HG03196 (cell line): ENCODE results near the gene INSL3.
A peak's percentile ranks its signal among the peaks of the same experiment; 100 is the strongest.

Source experiments
- ATAC-seq: cut with Tn5 transposase; IDR thresholded peaks from one replicate; pipeline ENCODE4 v1.9.1; 2021; ENCODE audit not compliant: unreplicated experiment

INSL3 gene

DNA sequence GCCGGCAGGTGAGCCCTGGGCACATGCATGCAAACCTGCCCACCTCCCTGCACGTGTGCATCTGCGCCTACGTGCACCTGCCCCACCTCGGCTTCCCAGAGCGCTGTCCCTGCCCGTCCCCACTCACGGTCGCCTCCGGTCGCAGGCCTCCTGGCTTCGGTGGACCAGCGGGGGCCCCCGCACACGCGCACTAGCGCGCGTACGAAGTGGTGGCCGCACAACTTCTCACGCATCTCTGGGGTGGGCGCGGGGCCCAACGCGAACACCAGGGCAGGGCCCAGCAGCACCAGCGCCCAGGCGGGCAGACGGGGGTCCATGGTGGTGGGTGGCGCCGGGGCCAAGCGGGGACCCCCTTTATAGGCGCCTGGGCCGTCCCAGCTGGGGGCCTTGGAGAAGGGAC, at the start of gene INSL3:
INSL3 (minus strand) TSS at position 330 of the 400 bp plus-strand sequence; CDS start at position 317, 13 bp downstream.
- no peak for ATAC-seq

DNA sequence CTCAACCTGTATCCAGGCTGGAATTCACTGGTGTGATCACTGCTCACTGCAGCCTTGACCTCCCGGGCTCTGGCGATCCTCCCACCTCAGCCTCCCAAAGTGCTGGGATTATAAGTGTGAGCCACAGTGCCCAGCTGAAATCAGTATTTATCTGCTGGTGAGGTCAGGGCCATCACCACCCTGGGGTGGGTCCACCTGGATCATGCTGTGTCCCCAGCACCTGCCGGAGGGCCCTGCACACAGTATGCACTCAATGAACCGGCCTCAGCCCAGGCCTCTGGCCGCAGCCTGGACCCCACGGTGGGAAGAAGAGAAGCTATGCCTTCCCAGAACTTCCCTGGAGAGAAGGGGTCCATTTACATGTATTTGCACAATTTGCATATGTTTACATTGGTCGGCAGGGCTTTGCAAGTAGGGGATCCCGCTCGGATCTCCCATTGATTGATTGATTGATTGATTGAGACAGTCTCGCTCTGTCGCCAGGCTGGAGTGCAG, 47.8 kb upstream of the INSL3 start:
- no peak for ATAC-seq

DNA sequence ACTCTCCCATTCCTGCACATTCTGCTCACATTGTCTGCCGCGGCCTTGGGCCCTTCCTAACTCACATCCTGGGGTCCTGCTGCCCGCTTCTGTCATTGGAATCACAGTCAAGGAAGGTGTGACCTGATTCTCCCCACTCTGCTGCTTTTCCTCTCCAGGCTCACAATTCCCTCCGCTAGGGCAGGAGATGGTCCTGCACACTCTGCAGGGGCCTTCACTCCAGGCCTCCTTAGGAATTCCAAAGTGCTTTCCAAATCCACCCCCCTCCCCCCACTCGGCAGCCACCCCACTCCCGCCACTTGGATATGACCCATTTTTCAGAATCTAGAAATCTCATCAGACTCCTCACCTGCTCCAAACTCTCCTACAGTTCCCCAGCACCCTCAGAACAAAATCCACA, 47.4 kb upstream of the INSL3 start:
- ATAC-seq, result no peak

DNA sequence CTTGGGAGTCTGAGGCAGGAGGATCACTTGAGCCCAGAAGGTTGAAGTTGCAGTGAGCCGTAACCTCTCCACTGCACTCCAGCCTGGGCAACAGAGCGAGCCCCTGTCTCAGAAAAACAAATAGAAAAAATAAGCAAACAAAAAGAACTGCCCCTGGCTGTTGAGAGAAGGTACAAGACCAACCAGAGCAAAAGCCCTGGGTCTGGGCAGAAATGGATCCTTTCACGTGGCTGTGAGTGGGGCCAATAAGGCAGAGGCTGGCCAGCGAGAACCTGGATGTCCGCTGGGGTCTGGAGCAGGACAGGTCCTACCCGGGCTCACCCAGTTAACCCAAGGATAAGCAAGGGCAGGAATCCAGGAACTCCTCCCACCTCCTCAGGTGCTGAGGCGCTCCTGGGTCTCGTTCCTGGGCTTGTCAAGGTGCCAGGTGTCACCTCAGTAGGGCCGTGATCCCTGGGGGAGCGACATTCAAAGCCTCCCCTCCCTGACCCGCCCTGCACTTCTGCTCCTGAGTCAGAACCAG, 45.7 kb upstream of the INSL3 start:
- no peak for ATAC-seq

- ATAC-seq, result no peak
These were observed 45.1 kb upstream of the INSL3 start for GRCh38 chr19:17866312-17866963.

DNA sequence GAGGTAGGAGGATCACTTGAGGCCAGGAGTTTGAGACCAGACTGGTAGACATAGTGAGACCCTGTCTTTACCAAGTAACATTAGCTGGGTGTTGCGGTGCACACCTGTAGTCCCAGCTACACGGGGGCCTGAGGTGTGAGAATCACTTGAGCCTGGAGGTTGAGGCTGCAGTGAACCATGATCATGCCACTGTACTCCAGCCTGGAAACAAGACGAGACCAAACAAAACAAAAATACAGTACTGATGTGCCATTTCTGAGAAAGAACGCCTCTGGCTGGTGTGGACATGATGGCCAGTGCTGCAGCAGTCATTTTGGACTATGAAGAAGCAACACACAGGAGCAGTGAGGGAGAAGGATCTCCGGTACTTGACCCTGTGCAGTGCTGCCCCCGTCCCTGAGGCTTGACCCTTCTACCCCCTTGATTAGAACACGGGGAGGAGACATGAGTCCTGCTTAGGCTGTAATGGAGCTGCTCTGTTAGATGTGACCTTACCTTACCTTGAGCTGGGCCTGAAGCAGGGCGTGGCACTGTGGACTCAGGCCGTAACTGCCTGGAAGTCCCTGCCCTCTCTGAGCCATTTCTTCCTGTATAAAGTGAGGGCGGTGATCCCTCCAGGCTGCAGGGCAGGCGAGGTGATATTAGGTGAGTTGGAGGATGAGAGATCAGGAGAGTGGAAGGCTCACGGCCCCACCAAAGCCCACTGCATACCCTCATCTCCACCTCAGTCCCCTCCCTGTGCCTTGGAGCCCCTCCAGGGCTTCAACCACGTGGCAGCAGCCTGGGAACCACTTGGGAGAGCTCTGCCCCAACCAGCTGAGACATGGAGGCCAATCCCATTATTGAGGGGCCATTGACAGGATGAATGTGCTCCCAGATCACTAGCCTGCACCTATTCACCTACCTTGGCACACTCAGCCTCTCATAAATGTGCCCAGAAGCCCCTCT, 44.3 kb upstream of the INSL3 start:
- ATAC-seq, result no peak

- ATAC-seq, result no peak
These were observed 42.3 kb upstream of the INSL3 start for GRCh38 chr19:17863520-17864182.

DNA sequence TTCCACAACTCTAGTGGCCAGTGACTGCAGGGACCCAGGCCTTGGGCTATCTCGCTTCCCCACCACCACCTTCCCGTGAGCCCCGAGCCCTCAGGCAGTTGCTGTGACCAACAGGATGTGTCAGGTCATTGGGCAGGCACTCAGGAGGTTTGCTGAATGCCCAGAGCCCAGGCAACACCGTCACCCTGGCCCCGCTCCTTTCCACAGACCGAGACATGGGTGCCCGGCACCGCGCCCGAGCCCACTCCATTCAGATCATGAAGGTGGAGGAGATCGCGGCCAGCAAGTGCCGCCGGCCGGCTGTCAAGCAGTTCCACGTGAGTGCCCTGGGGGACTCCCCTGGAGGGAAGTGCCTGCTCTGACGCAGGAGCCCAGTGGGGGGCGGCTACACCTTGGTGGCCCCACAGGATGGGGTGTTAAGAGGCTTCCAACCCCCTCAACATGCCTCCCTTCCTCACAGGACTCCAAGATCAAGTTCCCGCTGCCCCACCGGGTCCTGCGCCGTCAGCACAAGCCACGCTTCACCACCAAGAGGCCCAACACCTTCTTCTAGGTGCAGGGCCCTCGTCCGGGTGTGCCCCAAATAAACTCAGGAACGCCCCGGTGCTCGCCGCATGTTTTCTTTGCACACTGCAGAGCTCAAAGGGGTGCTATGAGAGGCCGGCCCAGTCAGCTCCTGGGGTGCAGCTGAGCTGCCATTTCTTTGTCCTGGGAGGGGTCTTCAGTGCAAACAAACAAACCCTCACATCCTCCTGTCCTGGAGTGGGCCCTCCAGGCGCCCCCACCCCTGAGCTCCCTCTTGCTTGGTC, 41.6 kb upstream of the INSL3 start:
- no peak for ATAC-seq

- ATAC-seq, result no peak
These were observed 40.5 kb upstream of the INSL3 start for GRCh38 chr19:17861542-17862402.

GRCh38 chr19:17860993-17861360, 39.7 kb upstream of the INSL3 start:
- ATAC-seq, result no peak

- ATAC-seq, result no peak
These were observed 39.1 kb upstream of the INSL3 start for GRCh38 chr19:17860331-17860992.

DNA sequence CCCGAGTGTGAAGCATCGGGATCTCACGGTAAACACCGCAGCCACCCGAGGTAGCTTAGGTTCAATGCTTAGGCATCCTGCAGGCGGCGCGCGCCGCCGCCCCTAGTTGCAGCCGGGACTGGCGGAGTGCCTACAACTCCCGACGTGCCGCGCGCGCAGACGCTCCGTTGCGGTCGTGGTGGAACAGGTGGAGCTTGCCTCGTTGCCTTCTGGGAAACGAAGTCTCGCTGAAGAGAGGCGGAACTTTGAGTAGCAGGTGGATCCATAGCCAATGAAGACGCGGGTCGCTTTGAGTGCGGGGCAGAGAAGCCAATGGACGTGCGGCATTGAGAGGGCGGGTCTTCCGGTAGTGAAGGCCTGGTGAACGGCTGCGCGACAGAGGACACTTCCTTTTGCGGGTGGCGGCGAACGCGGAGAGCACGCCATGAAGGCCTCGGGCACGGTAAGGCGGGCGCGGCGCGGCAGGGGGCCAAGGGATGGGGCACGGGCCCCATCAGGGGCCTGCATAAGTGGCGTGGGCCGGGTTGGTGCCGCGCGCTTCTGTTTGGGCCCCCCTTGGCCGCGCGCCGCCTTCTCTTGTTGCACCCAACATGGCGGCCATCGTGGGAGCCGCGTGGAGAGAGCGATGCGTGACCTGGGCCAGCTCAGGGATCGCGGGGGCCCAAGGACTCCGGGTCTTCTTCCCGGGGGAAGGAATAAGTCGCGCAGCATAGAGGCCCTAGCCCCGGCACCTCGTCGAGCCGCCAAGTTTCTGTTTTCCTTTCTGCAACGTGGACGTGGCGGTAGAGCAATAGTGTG, 38.4 kb upstream of the INSL3 start, which contains the start of gene RPL18A:
RPL18A (plus strand) TSS at position 378 of the 798 bp plus-strand sequence; CDS start at position 425, 47 bp downstream.
- ATAC-seq, result peak; percentile 89

- no peak for ATAC-seq
These were observed 34.2 kb upstream of the INSL3 start for GRCh38 chr19:17855280-17856152.

GRCh38 chr19:17854061-17854460, 32.7 kb upstream of the INSL3 start:
- no peak for ATAC-seq

DNA sequence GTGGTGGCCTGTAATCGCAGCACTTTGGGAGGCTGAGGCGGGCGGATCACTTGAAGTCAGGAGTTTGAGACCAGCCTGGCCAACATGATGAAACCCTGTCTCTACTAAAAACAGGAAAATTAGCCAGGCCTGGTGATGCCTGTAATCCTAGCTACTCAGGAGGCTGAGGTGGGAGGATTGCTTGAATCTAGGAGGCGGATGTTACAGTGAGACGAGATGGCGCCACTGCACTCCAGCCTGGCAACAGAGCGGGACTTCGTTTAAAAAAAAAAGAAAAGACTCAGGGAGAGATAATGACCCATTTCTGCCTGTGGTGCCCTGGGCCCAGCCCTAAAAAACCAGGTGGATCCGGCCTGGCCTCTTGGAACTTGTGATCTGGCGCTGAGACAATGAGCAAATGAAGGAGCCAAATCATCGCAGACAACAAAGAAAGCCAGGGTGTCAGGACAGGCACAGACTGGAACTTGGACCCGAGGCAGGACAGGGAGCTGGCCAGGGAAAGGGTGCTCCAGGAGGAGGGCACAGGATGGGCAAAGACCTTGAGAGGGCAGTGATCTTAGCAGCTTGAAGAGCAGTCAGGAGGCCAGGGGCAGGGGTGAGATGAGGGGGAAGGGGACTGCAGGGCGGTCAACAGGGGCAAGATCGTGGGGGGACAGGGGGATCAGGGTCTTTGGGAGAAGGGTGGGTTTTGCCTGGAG, 27.4 kb upstream of the INSL3 start:
- no peak for ATAC-seq

GRCh38 chr19:17847538-17848366, 26.4 kb upstream of the INSL3 start, which contains the start of gene JAK3:
Gene JAK3 (minus strand): TSS chr19:17847982. CDS start chr19:17844417, 3,565 bp downstream.
- ATAC-seq, result peak; percentile 43
